Right renal cortex interstitium (tissue), 3 donors: ENCODE measurements around the gene KLHDC2. TPM values are rescaled to one million over a fixed set of nuclear protein-coding genes. Genes with fewer than 3 reads are reported as not detected.
"Not testable (repeated sequence)": the region's sequence is repeated elsewhere in the genome, so short reads cannot be mapped to it uniquely, and the experiment has no call there.

Experiments used
- DNase-seq, 3 donors: peaks; one replicate each; pipeline ENCODE4 v3.0.0-alpha.2; 2013; ENCODE audit warnings: low read depth in 3 of 3, low spot score in 2 of 3
- polyA plus RNA-seq, 3 donors: library from polyadenylated mRNA; unstranded; fragments of 120-200 nt; gene quantifications; one replicate each; pipeline ENCODE4 v1.2.1, GENCODE V29; 2013; ENCODE audit not compliant: insufficient read length in 3 of 3

The KLHDC2 gene
- polyA plus RNA-seq, 3 donors, result 167 to 179 (median 168) TPM

DNA sequence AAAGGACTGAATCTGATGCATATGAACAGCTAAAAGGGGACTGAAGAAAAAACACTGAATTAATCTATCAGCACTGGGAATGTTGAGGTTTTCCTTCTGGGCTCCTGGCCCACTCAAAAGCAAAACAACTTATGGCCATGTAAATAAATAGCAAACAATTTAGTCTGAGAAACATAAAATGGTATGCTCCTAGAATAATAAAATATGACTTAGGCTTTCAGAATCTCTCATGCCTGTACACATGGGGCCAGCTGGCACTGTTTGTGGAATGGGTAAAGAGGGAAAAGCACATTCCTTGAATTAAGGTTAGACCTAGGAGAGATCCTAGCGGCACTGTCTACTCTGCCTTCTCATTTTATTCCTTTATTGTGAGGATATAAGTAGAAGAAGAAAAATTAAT, 6.2 kb downstream of the KLHDC2 start:
- no peak for DNase-seq

- DNase-seq, result no peak
These were observed 10.5 kb downstream of the KLHDC2 start for GRCh38 chr14:49778421-49778820.

DNA sequence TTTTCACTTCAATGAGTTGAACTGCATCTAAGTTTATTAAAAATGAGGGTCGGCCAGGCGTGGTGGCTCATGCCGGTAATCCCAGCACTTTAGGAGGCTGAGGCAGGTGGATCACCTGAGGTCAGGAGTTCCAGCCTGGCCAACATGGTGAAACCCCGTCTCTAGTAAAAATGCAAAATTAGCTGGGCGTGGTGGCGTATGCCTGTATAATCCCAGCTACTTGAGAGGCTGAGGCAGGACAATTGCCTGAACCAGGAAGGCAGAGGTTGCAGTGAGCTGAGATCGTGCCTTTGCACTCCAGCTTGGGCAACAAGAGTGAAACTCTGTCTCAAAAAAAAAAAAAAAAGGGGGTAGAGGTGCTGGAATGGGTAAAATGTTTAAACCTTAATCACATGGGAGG, 13.1 kb downstream of the KLHDC2 start:
- DNase-seq, result not testable (repeated sequence)

GRCh38 chr14:49783394-49784014, 15.6 kb downstream of the KLHDC2 start:
- DNase-seq, result no peak

GRCh38 chr14:49786315-49786714, 18.4 kb downstream of the KLHDC2 start:
- no peak for DNase-seq

GRCh38 chr14:49792618-49793017, 24.7 kb downstream of the KLHDC2 start:
- DNase-seq, result no peak

DNA sequence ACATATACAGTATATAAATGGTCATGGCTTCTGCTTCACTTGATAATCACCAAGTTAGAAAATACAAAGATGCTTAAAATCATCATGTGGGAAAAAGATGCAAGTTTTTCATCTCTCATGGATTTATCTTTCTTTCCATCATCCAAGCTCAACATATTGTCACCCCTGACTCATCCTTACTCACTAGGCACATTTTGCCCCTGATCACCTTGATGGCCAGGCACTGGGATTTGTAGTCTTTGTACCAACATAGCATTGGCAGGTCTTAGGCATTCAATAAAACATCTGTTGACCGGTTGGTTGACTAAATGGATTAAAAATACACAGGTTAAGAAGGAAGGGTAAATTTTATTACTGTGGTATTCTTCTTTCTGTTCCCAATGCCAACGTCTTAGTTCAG, 28.1 kb downstream of the KLHDC2 start:
- no peak for DNase-seq

DNA sequence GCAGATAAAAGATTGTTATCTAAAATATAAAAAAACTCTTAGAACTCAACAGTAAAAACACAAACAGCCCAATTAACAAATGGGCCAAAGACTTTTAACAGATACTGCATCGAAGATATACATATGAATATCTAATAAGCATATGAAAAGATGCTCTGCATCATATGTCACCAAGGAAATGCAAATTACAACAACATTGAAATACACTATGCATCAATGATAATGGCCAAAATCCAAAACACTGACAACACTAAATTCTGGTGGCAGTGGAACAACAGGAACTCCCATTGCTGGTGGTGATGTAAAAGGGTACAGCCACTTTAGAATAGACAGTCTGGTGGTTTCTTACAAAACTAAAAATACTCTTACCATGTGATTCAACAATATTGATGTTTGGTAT, 40.8 kb downstream of the KLHDC2 start:
- no peak for DNase-seq

- not testable (repeated sequence) for DNase-seq
These were observed 48.2 kb downstream of the KLHDC2 start for GRCh38 chr14:49816118-49816517.

- DNase-seq, result no peak
These were observed 48.9 kb downstream of the KLHDC2 start for GRCh38 chr14:49816844-49817243.

DNA sequence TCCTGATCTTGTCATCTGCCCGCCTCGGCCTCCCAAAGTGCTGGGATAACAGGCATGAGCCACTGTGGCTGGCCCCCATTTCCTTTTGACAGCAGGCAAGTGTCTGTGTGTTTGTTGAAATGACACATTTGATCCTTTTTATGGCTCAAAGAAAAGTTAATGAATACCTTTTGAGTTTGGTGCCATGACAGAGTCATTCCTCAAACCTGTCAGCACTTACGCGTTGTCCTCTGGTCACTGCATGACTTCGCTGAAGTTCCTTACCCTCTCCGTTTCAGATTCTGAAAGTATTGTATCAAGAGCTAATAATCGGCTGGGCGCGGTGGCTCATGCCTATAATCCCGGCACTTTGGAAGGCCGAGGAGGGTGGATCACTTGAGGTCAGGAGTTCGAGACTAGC, 52.2 kb downstream of the KLHDC2 start:
- DNase-seq, result no peak

GRCh38 chr14:49828640-49829039, 60.7 kb downstream of the KLHDC2 start:
- DNase-seq, result no peak

Other genes with a start within 250 kb of the KLHDC2 start
- gene RPS29, start 181.8 kb upstream of the KLHDC2 start, polyA plus RNA-seq, result 1,000 to 10,000 TPM; 1,554 to 1,852 (median 1,615) TPM
- 10 to 100 TPM; 11.0 to 13.2 (median 12.1) TPM for gene LRR1, start 169.2 kb upstream of the KLHDC2 start, polyA plus RNA-seq
- 100 to 1,000 TPM; 200 to 245 (median 210) TPM for gene RPL36AL, start 147.5 kb upstream of the KLHDC2 start, polyA plus RNA-seq
- gene MGAT2, start 147.4 kb upstream of the KLHDC2 start, polyA plus RNA-seq, result 1 to 10 TPM; 6.7 to 8.5 (median 7.2) TPM
- 10 to 100 TPM; 17.5 to 18.7 (median 18.0) TPM for gene DNAAF2, start 132.9 kb upstream of the KLHDC2 start, polyA plus RNA-seq
- gene POLE2, start 79.9 kb upstream of the KLHDC2 start, polyA plus RNA-seq, result 10 to 100 TPM; 14.1 to 15.9 (median 14.9) TPM
- 1 to 10 TPM; 4.7 to 6.5 (median 5.5) TPM for gene KLHDC1, start 75.0 kb upstream of the KLHDC2 start, polyA plus RNA-seq
- gene NEMF, start 84.6 kb downstream of the KLHDC2 start, polyA plus RNA-seq, result 100 to 1,000 TPM in 1 of 3 donors, 10 to 100 TPM in 2; 89.4 to 103 (median 97.9) TPM
- gene ARF6, start 124.9 kb downstream of the KLHDC2 start, polyA plus RNA-seq, result 10 to 100 TPM; 89.1 to 91.7 (median 89.9) TPM